Memory B cell (primary cell): Measurements from ENCODE around the gene KCNN3.
A peak's percentile ranks its signal among the peaks of the same experiment; 100 is the strongest.

Experiments used
- ATAC-seq: fragments of 150-1000 bp; cut with Tn5 transposase; 2 replicates; pipeline ENCODE4 v1.10.0; 2021; ENCODE audit warnings: low read depth, mild to moderate bottlenecking, moderate library complexity
- DNase-seq, 2 donors: peaks; one replicate each; pipeline ENCODE4 v3.0.0; 2022; ENCODE audit warnings: low spot score in 2 of 2
- H3K27ac Mint-ChIP-seq: one replicate; pipeline ENCODE4 v1.8.0; 2022; ENCODE audit warnings: mild to moderate bottlenecking, moderate library complexity, mixed read lengths
- H3K27me3 Mint-ChIP-seq: one replicate; pipeline ENCODE4 v1.8.0; 2022; ENCODE audit warnings: mixed read lengths
- H3K36me3 Mint-ChIP-seq: one replicate; pipeline ENCODE4 v1.8.0; 2022; ENCODE audit warnings: mild to moderate bottlenecking, mixed read lengths
- H3K4me1 Mint-ChIP-seq: one replicate; pipeline ENCODE4 v1.8.0; 2022; ENCODE audit warnings: mixed read lengths
- H3K4me3 Mint-ChIP-seq: one replicate; pipeline ENCODE4 v1.8.0; 2022; ENCODE audit warnings: mild to moderate bottlenecking, moderate library complexity, mixed read lengths
- H3K9me3 Mint-ChIP-seq: one replicate; pipeline ENCODE4 v1.8.0; 2022; ENCODE audit warnings: mixed read lengths

KCNN3 gene

GRCh38 chr1:154846565-154847442 is 23.3 kb downstream of the KCNN3 start:
- Mint-ChIP-seq H3K36me3 (no peaks in the 10 kb centered on the region), H3K27me3 (peaks cover 5% of the 10 kb centered on the region), H3K4me3 (no peak overlapping the region), H3K9me3 (no peaks in the 10 kb centered on the region), H3K4me1 (peaks cover 14% of the 10 kb centered on the region), H3K27ac (no peak overlapping the region)
- DNase-seq (no peak), ATAC-seq (no peak)

DNA sequence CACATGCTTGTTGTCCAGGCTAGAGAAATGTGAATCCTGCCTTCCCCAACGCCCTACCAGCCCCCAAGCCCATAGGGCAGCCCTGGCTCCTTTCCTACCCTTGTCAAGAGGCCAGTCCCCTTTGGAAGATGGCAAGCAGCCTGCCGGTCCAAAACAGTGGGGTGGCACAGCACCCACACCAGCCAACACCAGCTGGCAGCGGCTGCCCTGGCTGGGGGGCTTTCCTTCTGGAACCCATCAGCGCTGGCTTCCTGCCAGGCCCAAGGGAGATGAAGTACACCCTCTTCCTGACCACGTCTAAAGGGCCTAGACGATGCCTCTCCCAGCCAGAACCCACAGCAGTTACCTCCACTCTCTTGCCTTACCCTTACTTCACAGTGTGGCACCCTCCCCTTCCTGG is 24.2 kb downstream of the KCNN3 start:
- Mint-ChIP-seq H3K27ac (no peak overlapping the region), H3K27me3 (peaks cover 5% of the 10 kb centered on the region), H3K36me3 (no peaks in the 10 kb centered on the region), H3K4me1 (peaks cover 14% of the 10 kb centered on the region), H3K4me3 (no peak overlapping the region), H3K9me3 (no peaks in the 10 kb centered on the region)
- no peak for DNase-seq
- no peak for ATAC-seq

- ATAC-seq, result no peak
- Mint-ChIP-seq H3K27ac (no peak overlapping the region), H3K36me3 (no peaks in the 10 kb centered on the region), H3K4me3 (no peak overlapping the region), H3K4me1 (peaks cover 14% of the 10 kb centered on the region), H3K9me3 (no peaks in the 10 kb centered on the region), H3K27me3 (peaks cover 5% of the 10 kb centered on the region)
- DNase-seq, result no peak
These were observed 24.9 kb downstream of the KCNN3 start for GRCh38 chr1:154845174-154845573.

- ATAC-seq, result no peak
- peaks cover 5% of the 10 kb centered on the region for H3K27me3 Mint-ChIP-seq
- no peak overlapping the region for H3K27ac Mint-ChIP-seq
- H3K4me3 Mint-ChIP-seq, result no peak overlapping the region
- no peaks in the 10 kb centered on the region for H3K9me3 Mint-ChIP-seq
- H3K4me1 Mint-ChIP-seq, result peaks cover 14% of the 10 kb centered on the region
- no peaks in the 10 kb centered on the region for H3K36me3 Mint-ChIP-seq
- no peak for DNase-seq
These were observed 25.8 kb downstream of the KCNN3 start for GRCh38 chr1:154844297-154844681.

- no peak overlapping the region for H3K27ac Mint-ChIP-seq
- H3K9me3 Mint-ChIP-seq, result no peaks in the 10 kb centered on the region
- H3K4me3 Mint-ChIP-seq, result peak overlapping the region; percentile 27
- DNase-seq (no peak), ATAC-seq (peak; percentile 60)
- peaks cover 14% of the 10 kb centered on the region for H3K4me1 Mint-ChIP-seq
- peaks cover 5% of the 10 kb centered on the region for H3K27me3 Mint-ChIP-seq
- H3K36me3 Mint-ChIP-seq, result no peaks in the 10 kb centered on the region
These were observed 26.3 kb downstream of the KCNN3 start for GRCh38 chr1:154843636-154844296.

- peaks cover 22% of the 10 kb centered on the region for H3K4me1 Mint-ChIP-seq
- no peak for ATAC-seq
- H3K27ac Mint-ChIP-seq, result no peak overlapping the region
These were observed 27.4 kb downstream of the KCNN3 start for GRCh38 chr1:154842635-154843034.

DNA sequence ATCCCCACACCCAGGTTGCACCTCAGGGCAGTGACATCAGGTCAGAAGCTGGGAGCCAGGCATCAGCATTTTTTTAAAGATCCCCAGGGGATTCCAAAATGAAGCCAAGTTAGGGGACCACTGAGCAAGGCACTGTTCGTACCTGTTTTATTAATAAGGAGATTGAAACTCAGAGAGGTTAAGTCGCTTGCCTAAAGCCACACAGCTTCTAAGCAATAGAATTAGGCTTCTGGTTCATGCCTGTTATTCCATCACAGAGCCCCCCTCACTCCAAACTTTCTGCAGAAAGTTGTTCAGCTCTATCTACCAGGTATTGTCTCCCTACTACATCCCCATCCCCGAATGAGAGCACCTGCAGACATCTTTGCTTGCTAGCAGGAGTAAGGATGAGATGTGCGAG is 28.7 kb downstream of the KCNN3 start:
- no peaks in the 10 kb centered on the region for H3K36me3 Mint-ChIP-seq
- H3K9me3 Mint-ChIP-seq, result no peaks in the 10 kb centered on the region
- no peak for DNase-seq
- H3K27me3 Mint-ChIP-seq, result peaks cover 5% of the 10 kb centered on the region
- no peak overlapping the region for H3K27ac Mint-ChIP-seq
- H3K4me3 Mint-ChIP-seq, result no peak overlapping the region
- no peak for ATAC-seq
- H3K4me1 Mint-ChIP-seq, result peaks cover 25% of the 10 kb centered on the region

More at GRCh38 chr1:154842635-154843034, 27.4 kb downstream of the KCNN3 start:
- H3K36me3 Mint-ChIP-seq, result no peaks in the 10 kb centered on the region
- no peak for DNase-seq
- H3K9me3 Mint-ChIP-seq, result no peaks in the 10 kb centered on the region
- no peak overlapping the region for H3K4me3 Mint-ChIP-seq
- peaks cover 5% of the 10 kb centered on the region for H3K27me3 Mint-ChIP-seq

DNA sequence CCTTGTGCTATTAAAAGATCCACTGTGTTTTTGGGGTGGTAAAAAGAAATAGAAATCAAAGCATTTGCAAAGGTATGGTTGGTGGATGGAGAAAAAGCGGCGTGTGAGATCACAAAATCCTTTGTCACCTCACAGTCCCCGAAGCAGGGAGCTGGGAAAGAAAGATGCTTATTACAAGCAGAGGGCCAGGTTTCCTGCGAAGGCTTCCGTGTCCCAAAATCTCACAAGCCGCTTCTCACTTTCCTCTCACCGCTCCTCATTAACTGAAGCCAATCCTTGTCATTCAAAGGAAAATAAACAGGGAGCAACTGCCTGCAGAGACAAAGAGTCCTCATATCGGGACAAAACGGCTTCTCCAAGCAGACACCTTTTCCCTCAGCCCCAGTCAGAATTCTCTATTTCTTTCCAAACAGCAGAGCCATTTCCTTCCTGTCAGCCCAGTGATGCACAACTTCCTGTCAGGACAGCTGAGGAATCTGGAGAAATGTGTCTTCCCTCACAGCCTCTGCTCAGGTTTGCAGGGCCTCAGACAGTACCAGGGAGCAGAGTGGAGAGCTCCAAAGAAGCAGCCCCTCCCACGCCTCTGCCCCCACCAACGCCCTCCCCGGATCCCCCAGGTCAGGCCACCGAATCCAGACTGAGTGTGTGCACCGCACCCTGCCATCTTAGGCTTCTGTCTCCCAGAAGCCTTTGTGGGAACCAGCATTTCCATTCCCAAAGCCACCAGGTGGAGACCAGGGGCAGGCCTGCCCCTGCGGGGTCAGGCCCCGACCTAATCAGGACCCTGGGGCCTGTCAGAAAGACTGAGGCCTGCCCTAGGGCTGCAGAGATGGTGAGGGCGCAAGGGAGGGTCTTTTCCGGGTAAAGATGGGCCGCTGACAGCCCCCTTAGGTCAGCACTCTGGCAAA is 29.6 kb downstream of the KCNN3 start:
- ATAC-seq (no peak), DNase-seq (no peak)
- Mint-ChIP-seq H3K9me3 (no peaks in the 10 kb centered on the region), H3K27ac (no peak overlapping the region), H3K4me3 (no peak overlapping the region), H3K27me3 (peaks cover 1% of the 10 kb centered on the region), H3K4me1 (peaks cover 24% of the 10 kb centered on the region), H3K36me3 (no peaks in the 10 kb centered on the region)

GRCh38 chr1:154839691-154840090 is 30.4 kb downstream of the KCNN3 start:
- H3K4me1 Mint-ChIP-seq, result peaks cover 23% of the 10 kb centered on the region
- no peak overlapping the region for H3K27ac Mint-ChIP-seq
- no peaks in the 10 kb centered on the region for H3K9me3 Mint-ChIP-seq
- no peaks in the 10 kb centered on the region for H3K27me3 Mint-ChIP-seq
- H3K4me3 Mint-ChIP-seq, result no peak overlapping the region
- H3K36me3 Mint-ChIP-seq, result no peaks in the 10 kb centered on the region
- DNase-seq, result no peak
- no peak for ATAC-seq

- H3K27ac Mint-ChIP-seq, result no peak overlapping the region
- no peak for DNase-seq
- H3K4me3 Mint-ChIP-seq, result no peak overlapping the region
- no peak for ATAC-seq
- no peaks in the 10 kb centered on the region for H3K36me3 Mint-ChIP-seq
- peaks cover 19% of the 10 kb centered on the region for H3K4me1 Mint-ChIP-seq
- H3K9me3 Mint-ChIP-seq, result no peaks in the 10 kb centered on the region
- H3K27me3 Mint-ChIP-seq, result peaks cover 2% of the 10 kb centered on the region
These were observed 31.1 kb downstream of the KCNN3 start for GRCh38 chr1:154838988-154839387.

GRCh38 chr1:154838461-154838860 is 31.6 kb downstream of the KCNN3 start:
- Mint-ChIP-seq H3K36me3 (no peaks in the 10 kb centered on the region), H3K27ac (no peak overlapping the region), H3K4me3 (no peak overlapping the region), H3K4me1 (peaks cover 14% of the 10 kb centered on the region), H3K9me3 (no peaks in the 10 kb centered on the region), H3K27me3 (peaks cover 2% of the 10 kb centered on the region)
- DNase-seq (no peak), ATAC-seq (no peak)

GRCh38 chr1:154837672-154838171 is 32.4 kb downstream of the KCNN3 start:
- H3K4me3 Mint-ChIP-seq, result no peak overlapping the region
- H3K9me3 Mint-ChIP-seq, result no peaks in the 10 kb centered on the region
- peaks cover 2% of the 10 kb centered on the region for H3K27me3 Mint-ChIP-seq
- no peaks in the 10 kb centered on the region for H3K36me3 Mint-ChIP-seq
- peak; percentile 96 for ATAC-seq
- no peak overlapping the region for H3K27ac Mint-ChIP-seq
- H3K4me1 Mint-ChIP-seq, result peaks cover 13% of the 10 kb centered on the region
- DNase-seq, result peak; percentile 34 to 36

DNA sequence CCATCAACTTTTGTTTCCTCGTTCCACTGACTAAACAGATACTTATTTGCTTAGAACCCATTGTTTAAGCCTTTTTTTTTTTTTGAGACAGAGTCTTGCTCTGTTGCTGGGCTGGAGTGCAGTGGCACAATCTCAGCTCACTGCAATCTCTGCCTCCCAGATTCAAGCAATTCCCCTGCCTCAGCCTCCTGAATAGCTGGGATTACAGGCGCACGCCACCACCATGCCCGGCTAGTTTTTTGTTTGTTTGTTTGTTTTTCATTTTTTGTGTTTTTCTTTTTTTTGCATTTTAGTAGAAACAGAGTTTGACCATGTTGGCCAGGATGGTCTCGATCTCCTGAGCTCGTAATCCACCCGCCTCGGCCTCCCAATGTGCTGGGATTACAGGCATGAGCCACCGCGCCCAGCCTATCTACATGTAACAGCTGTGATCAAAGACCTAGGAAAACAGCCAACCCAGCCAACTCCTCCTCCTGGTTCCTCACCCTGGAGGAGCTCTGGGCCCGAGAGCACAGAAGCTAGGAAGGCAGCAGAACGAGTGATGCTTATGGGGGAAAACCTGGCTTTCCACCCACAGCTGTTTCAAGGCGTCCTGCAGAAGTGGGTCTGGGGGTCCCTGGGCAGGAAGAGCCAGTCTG is 32.9 kb downstream of the KCNN3 start:
- H3K4me1 Mint-ChIP-seq, result peaks cover 12% of the 10 kb centered on the region
- no peaks in the 10 kb centered on the region for H3K9me3 Mint-ChIP-seq
- H3K36me3 Mint-ChIP-seq, result no peaks in the 10 kb centered on the region
- H3K27me3 Mint-ChIP-seq, result peaks cover 2% of the 10 kb centered on the region
- H3K27ac Mint-ChIP-seq, result no peak overlapping the region
- ATAC-seq, result no peak
- DNase-seq, result no peak
- H3K4me3 Mint-ChIP-seq, result no peak overlapping the region
